ENCODE measurements around the gene PRKG1.
"Not testable (repeated sequence)": the region's sequence is repeated elsewhere in the genome, so short reads cannot be mapped to it uniquely, and the experiment has no call there.

Gene PRKG1

DNA sequence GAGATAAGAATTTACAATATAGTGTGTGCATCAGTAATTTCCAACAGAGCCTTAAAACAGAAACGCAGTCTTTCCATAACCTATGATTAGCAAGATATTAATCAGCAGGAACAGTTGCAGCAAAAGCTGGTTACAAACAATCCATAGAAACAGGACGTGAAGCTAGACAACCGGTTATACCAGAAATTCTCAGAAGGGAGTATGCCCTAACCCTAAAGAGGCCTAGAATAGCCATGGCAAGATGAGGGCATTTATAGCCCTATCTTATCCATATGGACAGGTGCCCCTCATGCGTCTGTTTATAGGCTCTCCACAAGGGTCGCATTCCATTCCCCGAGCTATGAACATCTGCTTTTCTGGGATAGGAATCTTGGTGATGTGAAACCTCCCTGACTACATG, 506.9 kb downstream of the PRKG1 start:
- H4K91ac ChIP-seq (ENCODE audit: low read depth, low read length, poor library complexity); H3K18ac ChIP-seq (ENCODE audit: low read length); H3K79me1 ChIP-seq (ENCODE audit: low read depth, low read length); H2AK5ac ChIP-seq (ENCODE audit: low read depth, low read length); H2BK120ac ChIP-seq (ENCODE audit: low read depth, low read length); H2BK12ac ChIP-seq (ENCODE audit: low read length); H3K14ac ChIP-seq (ENCODE audit: low read length); H2AFZ ChIP-seq (ENCODE audit: low read length); H3K9me3 ChIP-seq (replicated peaks in 1 of 2; ENCODE audit: control insufficient read depth in 2 of 2, insufficient read depth in 1 of 2, low read depth in 1 of 2, low read length in 2 of 2); H3K9ac ChIP-seq (ENCODE audit: low read depth, low read length, poor library complexity); H3K4me2 ChIP-seq (ENCODE audit: insufficient read depth, low read length, poor library complexity, severe bottlenecking); DNase-seq (ENCODE audit: low spot score); H2BK5ac ChIP-seq (ENCODE audit: low read length); H2BK15ac ChIP-seq (ENCODE audit: low read length); H3K27me3 ChIP-seq (ENCODE audit: control insufficient read depth in 3 of 3, insufficient read depth in 3 of 3, low read depth in 1 of 3, low read length in 3 of 3); H4K8ac ChIP-seq (ENCODE audit: low read depth, low read length); H3K23ac ChIP-seq (ENCODE audit: low read depth, low read length, poor library complexity); H3K36me3 ChIP-seq (replicated peaks in 1 of 2; ENCODE audit: control insufficient read depth in 2 of 2, insufficient read depth in 2 of 2, low read length in 2 of 2); H3K27ac ChIP-seq (replicated peaks; ENCODE audit: low read length); H3K4ac ChIP-seq (ENCODE audit: low read length); H3K4me1 ChIP-seq (ENCODE audit: control insufficient read depth in 2 of 2, insufficient read depth in 1 of 2, low read depth in 1 of 2, low read length in 2 of 2); H3K4me3 ChIP-seq (ENCODE audit: low read length in 2 of 2): not testable (repeated sequence)
- no CpG with 5 or more reads among the region's 6 CpGs for WGBS, 2 donors (ENCODE audit: extremely low coverage in 2 of 2, insufficient read length in 2 of 2, insufficient replicate concordance in 1 of 2)

DNA sequence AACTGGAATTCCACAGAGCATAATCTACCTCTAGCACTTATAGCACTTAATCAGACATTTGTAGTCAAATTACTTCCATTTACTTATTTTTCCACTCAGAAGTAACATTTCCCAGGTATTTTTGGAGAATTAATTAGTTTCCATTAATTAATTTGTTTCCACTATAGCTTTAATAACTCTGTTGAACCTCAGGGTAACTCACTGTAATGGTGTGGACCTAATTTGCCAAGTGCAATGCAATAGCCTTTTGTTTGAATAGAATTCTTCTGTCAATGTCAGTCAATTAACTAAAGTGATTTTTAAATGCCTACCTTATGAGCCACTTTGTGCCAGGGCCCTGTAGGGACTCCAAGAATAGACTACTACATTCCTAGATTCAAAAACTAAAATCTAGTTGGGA, 509.7 kb downstream of the PRKG1 start:
- H3K36me3 ChIP-seq (replicated peaks in 1 of 2; ENCODE audit: control insufficient read depth in 2 of 2, insufficient read depth in 2 of 2, low read length in 2 of 2) = no peaks in the 10 kb centered on the region
- H2AFZ ChIP-seq (ENCODE audit: low read length) = no peak overlapping the region
- no peak for DNase-seq (ENCODE audit: low spot score)
- H3K23ac ChIP-seq (ENCODE audit: low read depth, low read length, poor library complexity) = no peak overlapping the region
- no peak overlapping the region for H3K4me2 ChIP-seq (ENCODE audit: insufficient read depth, low read length, poor library complexity, severe bottlenecking)
- no peak overlapping the region for H2BK120ac ChIP-seq (ENCODE audit: low read depth, low read length)
- H3K79me1 ChIP-seq (ENCODE audit: low read depth, low read length) = no peaks in the 10 kb centered on the region
- H2AK5ac ChIP-seq (ENCODE audit: low read depth, low read length) = no peak overlapping the region
- no peak overlapping the region for H3K18ac ChIP-seq (ENCODE audit: low read length)
- no peak overlapping the region for H2BK5ac ChIP-seq (ENCODE audit: low read length)
- no peak overlapping the region for H3K9ac ChIP-seq (ENCODE audit: low read depth, low read length, poor library complexity)
- no peak overlapping the region for H3K4ac ChIP-seq (ENCODE audit: low read length)
- no peak overlapping the region for H2BK15ac ChIP-seq (ENCODE audit: low read length)
- H3K9me3 ChIP-seq (replicated peaks in 1 of 2; ENCODE audit: control insufficient read depth in 2 of 2, insufficient read depth in 1 of 2, low read depth in 1 of 2, low read length in 2 of 2) = peaks cover 0 to 2% of the 10 kb centered on the region in 2 donors
- H3K14ac ChIP-seq (ENCODE audit: low read length) = no peak overlapping the region
- no peak overlapping the region for H4K8ac ChIP-seq (ENCODE audit: low read depth, low read length)
- no peak overlapping the region for H2BK12ac ChIP-seq (ENCODE audit: low read length)
- H3K27me3 ChIP-seq (ENCODE audit: control insufficient read depth in 3 of 3, insufficient read depth in 3 of 3, low read depth in 1 of 3, low read length in 3 of 3) = no peaks in the 10 kb centered on the region
- no peak overlapping the region for H4K91ac ChIP-seq (ENCODE audit: low read depth, low read length, poor library complexity)
- H3K4me1 ChIP-seq (ENCODE audit: control insufficient read depth in 2 of 2, insufficient read depth in 1 of 2, low read depth in 1 of 2, low read length in 2 of 2) = no peaks in the 10 kb centered on the region
- H3K27ac ChIP-seq (replicated peaks; ENCODE audit: low read length) = no peak overlapping the region
- no peak overlapping the region for H3K4me3 ChIP-seq (ENCODE audit: low read length in 2 of 2)

DNA sequence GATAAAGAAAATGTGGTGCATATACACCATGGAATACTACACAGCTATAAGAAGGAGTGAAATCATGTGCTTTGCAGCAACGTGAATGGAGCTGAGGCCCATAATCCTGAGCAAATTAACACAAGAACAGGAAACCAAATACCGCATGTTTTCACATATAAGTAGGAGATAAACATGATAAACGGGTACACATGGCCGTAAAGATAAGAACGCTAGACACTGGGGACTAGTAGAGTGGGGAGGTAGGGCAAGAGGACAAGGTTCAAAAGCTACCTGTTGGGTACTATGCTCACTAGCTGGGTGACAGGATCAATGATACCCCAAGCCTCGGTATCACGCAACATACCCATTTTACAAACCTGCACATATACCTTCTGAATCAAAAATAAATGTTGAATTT, 511.5 kb downstream of the PRKG1 start:
- Histone ChIP-seq H3K36me3 (replicated peaks in 1 of 2; ENCODE audit: control insufficient read depth in 2 of 2, insufficient read depth in 2 of 2, low read length in 2 of 2) (no peaks in the 10 kb centered on the region), H2AK5ac (ENCODE audit: low read depth, low read length) (no peak overlapping the region), H3K4me3 (ENCODE audit: low read length in 2 of 2) (no peak overlapping the region), H3K27ac (replicated peaks; ENCODE audit: low read length) (no peak overlapping the region), H2BK5ac (ENCODE audit: low read length) (no peak overlapping the region), H3K27me3 (ENCODE audit: control insufficient read depth in 3 of 3, insufficient read depth in 3 of 3, low read depth in 1 of 3, low read length in 3 of 3) (no peaks in the 10 kb centered on the region), H2AFZ (ENCODE audit: low read length) (no peak overlapping the region), H4K91ac (ENCODE audit: low read depth, low read length, poor library complexity) (no peak overlapping the region), H4K8ac (ENCODE audit: low read depth, low read length) (no peak overlapping the region), H3K79me1 (ENCODE audit: low read depth, low read length) (no peaks in the 10 kb centered on the region), H3K9me3 (replicated peaks in 1 of 2; ENCODE audit: control insufficient read depth in 2 of 2, insufficient read depth in 1 of 2, low read depth in 1 of 2, low read length in 2 of 2) (peaks cover 0 to 2% of the 10 kb centered on the region in 2 donors), H3K4me1 (ENCODE audit: control insufficient read depth in 2 of 2, insufficient read depth in 1 of 2, low read depth in 1 of 2, low read length in 2 of 2) (peaks cover 0 to under 1% of the 10 kb centered on the region in 2 donors), H3K18ac (ENCODE audit: low read length) (no peak overlapping the region), H3K9ac (ENCODE audit: low read depth, low read length, poor library complexity) (no peak overlapping the region), H2BK12ac (ENCODE audit: low read length) (no peak overlapping the region), H2BK120ac (ENCODE audit: low read depth, low read length) (no peak overlapping the region), H3K4me2 (ENCODE audit: insufficient read depth, low read length, poor library complexity, severe bottlenecking) (no peak overlapping the region), H3K23ac (ENCODE audit: low read depth, low read length, poor library complexity) (no peak overlapping the region), H2BK15ac (ENCODE audit: low read length) (no peak overlapping the region), H3K4ac (ENCODE audit: low read length) (no peak overlapping the region), H3K14ac (ENCODE audit: low read length) (no peak overlapping the region)
- no peak for DNase-seq (ENCODE audit: low spot score)
- no CpG with 5 or more reads among the region's 7 CpGs for WGBS, 2 donors (ENCODE audit: extremely low coverage in 2 of 2, insufficient read length in 2 of 2, insufficient replicate concordance in 1 of 2)

DNA sequence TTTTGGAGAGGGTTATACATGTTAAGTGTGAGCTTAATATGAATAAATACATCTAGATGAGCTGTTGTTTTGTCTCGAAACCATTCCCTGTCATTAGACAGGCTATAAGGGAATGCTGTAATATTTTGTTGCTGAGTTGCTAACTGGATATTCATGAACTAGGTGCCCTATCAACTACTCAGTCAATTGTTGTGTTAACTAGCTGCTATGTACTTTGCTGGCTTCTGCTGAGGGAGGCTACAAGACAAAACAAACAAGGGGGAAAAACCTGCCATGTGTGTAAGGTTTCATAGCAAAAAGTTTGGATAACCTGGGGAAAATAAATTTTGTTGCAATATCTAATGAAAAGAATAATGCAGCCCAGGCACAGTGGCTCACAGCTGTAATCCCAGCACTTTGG, 514.7 kb downstream of the PRKG1 start:
- no peak overlapping the region for H3K4me2 ChIP-seq (ENCODE audit: insufficient read depth, low read length, poor library complexity, severe bottlenecking)
- no peak overlapping the region for H2AK5ac ChIP-seq (ENCODE audit: low read depth, low read length)
- no peak overlapping the region for H3K23ac ChIP-seq (ENCODE audit: low read depth, low read length, poor library complexity)
- DNase-seq (ENCODE audit: low spot score) = no peak
- H3K9ac ChIP-seq (ENCODE audit: low read depth, low read length, poor library complexity) = no peak overlapping the region
- no peak overlapping the region for H2AFZ ChIP-seq (ENCODE audit: low read length)
- no peak overlapping the region for H2BK15ac ChIP-seq (ENCODE audit: low read length)
- no peak overlapping the region for H3K4me3 ChIP-seq (ENCODE audit: low read length in 2 of 2)
- H3K27ac ChIP-seq (replicated peaks; ENCODE audit: low read length) = no peak overlapping the region
- H2BK5ac ChIP-seq (ENCODE audit: low read length) = no peak overlapping the region
- no peak overlapping the region for H2BK12ac ChIP-seq (ENCODE audit: low read length)
- no peaks in the 10 kb centered on the region for H3K27me3 ChIP-seq (ENCODE audit: control insufficient read depth in 3 of 3, insufficient read depth in 3 of 3, low read depth in 1 of 3, low read length in 3 of 3)
- H2BK120ac ChIP-seq (ENCODE audit: low read depth, low read length) = no peak overlapping the region
- H4K91ac ChIP-seq (ENCODE audit: low read depth, low read length, poor library complexity) = no peak overlapping the region
- no CpG with 5 or more reads among the region's 1 CpG for WGBS, 2 donors (ENCODE audit: extremely low coverage in 2 of 2, insufficient read length in 2 of 2, insufficient replicate concordance in 1 of 2)
- H3K4me1 ChIP-seq (ENCODE audit: control insufficient read depth in 2 of 2, insufficient read depth in 1 of 2, low read depth in 1 of 2, low read length in 2 of 2) = peaks cover 0 to 3% of the 10 kb centered on the region in 2 donors
- H3K4ac ChIP-seq (ENCODE audit: low read length) = no peak overlapping the region
- no peak overlapping the region for H3K14ac ChIP-seq (ENCODE audit: low read length)
- no peaks in the 10 kb centered on the region for H3K79me1 ChIP-seq (ENCODE audit: low read depth, low read length)
- H3K18ac ChIP-seq (ENCODE audit: low read length) = no peak overlapping the region
- no peaks in the 10 kb centered on the region for H3K36me3 ChIP-seq (replicated peaks in 1 of 2; ENCODE audit: control insufficient read depth in 2 of 2, insufficient read depth in 2 of 2, low read length in 2 of 2)
- H3K9me3 ChIP-seq (replicated peaks in 1 of 2; ENCODE audit: control insufficient read depth in 2 of 2, insufficient read depth in 1 of 2, low read depth in 1 of 2, low read length in 2 of 2) = no peaks in the 10 kb centered on the region
- H4K8ac ChIP-seq (ENCODE audit: low read depth, low read length) = no peak overlapping the region
